CD4-positive, CD25-positive, alpha-beta regulatory T cell (primary cell): Measurements from ENCODE around the gene NGLY1. TPM values are rescaled to one million over a fixed set of nuclear protein-coding genes. Genes with fewer than 3 reads are reported as not detected.

Experiments
- ATAC-seq, 2 donors: fragments of 150-1000 bp; cut with Tn5 transposase; one replicate each; pipeline ENCODE4 v1.10.0; 2021; ENCODE audit warnings: low read depth in 2 of 2, moderate number of reproducible peaks in 2 of 2, moderate library complexity in 1 of 2
- DNase-seq, 3 donors: peaks; one replicate each; pipeline versions ENCODE4 v3.0.0 to v3.0.0-alpha.2; 2012 to 2022; ENCODE audit warnings: mixed read lengths in 1 of 3
- H3K27ac ChIP-seq: one replicate; pipeline ENCODE4 v1.7.0; 2013; ENCODE audit warnings: mild to moderate bottlenecking, low read length; ENCODE audit not compliant: insufficient read depth, poor library complexity, severe bottlenecking
- H3K27me3 ChIP-seq: one replicate; pipeline ENCODE4 v1.7.0; 2013; ENCODE audit warnings: low read length; ENCODE audit not compliant: control insufficient read depth, insufficient read depth
- H3K36me3 ChIP-seq: one replicate; pipeline ENCODE4 v1.7.0; 2013; ENCODE audit warnings: mild to moderate bottlenecking, low read length, moderate library complexity; ENCODE audit not compliant: control insufficient read depth, insufficient read depth
- H3K4me1 ChIP-seq: 2 replicates; pipeline ENCODE4 v1.7.0; 2013; ENCODE audit warnings: mild to moderate bottlenecking, low read length; ENCODE audit not compliant: insufficient read depth, control insufficient read depth, poor library complexity, severe bottlenecking
- H3K4me3 ChIP-seq: one replicate; pipeline ENCODE4 v1.7.0; 2013; ENCODE audit warnings: low read depth, mild to moderate bottlenecking, low read length, moderate library complexity
- H3K9me3 ChIP-seq, 2 experiments: 1 replicate in 1 of 2; 2 replicates in 1 of 2; pipeline ENCODE4 v1.7.0; 2013; ENCODE audit warnings: low read length in 2 of 2, mild to moderate bottlenecking in 1 of 2, moderate library complexity in 1 of 2; ENCODE audit not compliant: control insufficient read depth in 2 of 2
- H3K27ac Mint-ChIP-seq, 3 donors: one replicate each; pipeline ENCODE4 v1.8.0; 2020 to 2022; ENCODE audit warnings: mild to moderate bottlenecking in 3 of 3, mixed read lengths in 3 of 3, moderate library complexity in 2 of 3
- H3K27me3 Mint-ChIP-seq: one replicate; pipeline ENCODE4 v1.8.0; 2022; ENCODE audit warnings: mild to moderate bottlenecking, mixed read lengths
- H3K36me3 Mint-ChIP-seq: one replicate; pipeline ENCODE4 v1.8.0; 2020; ENCODE audit warnings: mixed read lengths
- H3K4me1 Mint-ChIP-seq, 4 donors: one replicate each; pipeline ENCODE4 v1.8.0; 2020 to 2022; ENCODE audit warnings: mixed read lengths in 4 of 4, mild to moderate bottlenecking in 1 of 4
- H3K4me3 Mint-ChIP-seq, 4 donors: one replicate each; pipeline ENCODE4 v1.8.0; 2020 to 2022; ENCODE audit warnings: mild to moderate bottlenecking in 4 of 4, mixed read lengths in 4 of 4, moderate library complexity in 3 of 4
- H3K9me3 Mint-ChIP-seq, 7 donors: one replicate each; pipeline ENCODE4 v1.8.0; 2020 to 2022; ENCODE audit warnings: mixed read lengths in 7 of 7, mild to moderate bottlenecking in 3 of 7, moderate library complexity in 2 of 7
- polyA plus RNA-seq, 4 donors: library from polyadenylated mRNA; unstranded; fragments of 300-500 nt; fragmentation: Illumina TruSeq; gene quantifications; one replicate each; pipeline ENCODE4 v1.2.3, GENCODE V29; 2021
- total RNA-seq: library from RNA; stranded (reverse); gene quantifications from one replicate; pipeline ENCODE4 v1.2.3, GENCODE V29; 2022

Gene NGLY1
- total and polyA plus RNA-seq, 5 donors from 2014 or later: 36.8 to 71.7 (median 42.1) TPM

DNA sequence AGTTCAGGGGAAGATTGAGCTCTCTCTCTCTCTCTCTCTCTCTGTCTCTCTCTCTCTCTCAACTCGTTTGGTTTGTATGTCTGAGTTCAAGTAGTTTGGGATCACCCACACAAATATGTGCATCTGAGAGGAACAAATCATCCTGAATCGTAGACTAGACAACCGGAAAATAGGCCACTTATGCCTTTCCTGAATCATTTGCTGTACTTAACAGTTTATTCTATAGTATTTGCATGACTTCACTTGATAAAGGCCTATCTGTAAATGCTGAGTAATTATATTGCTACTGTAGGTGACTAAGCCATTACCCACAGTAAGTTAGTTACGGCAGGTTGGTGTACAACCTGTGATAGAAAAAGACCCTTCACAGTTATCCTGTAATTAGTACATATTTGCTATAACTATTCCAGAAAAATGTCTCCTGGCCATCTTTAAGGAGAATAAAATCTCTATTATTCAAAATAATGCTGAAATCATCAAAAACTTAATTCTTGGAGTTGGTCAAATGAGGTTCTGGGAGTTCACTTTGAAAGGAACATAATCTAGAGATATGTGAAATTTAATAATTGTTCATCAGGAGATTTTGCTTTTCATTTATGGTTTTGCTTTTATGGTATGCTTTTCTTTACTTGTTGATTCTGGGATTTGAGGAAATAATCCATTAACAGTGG is 37.7 kb upstream of the NGLY1 start:
- DNase-seq (no peak), ATAC-seq (no peak)
- Histone ChIP-seq H3K27ac (no peak overlapping the region), H3K9me3 (no peaks in the 10 kb centered on the region), H3K4me3 (no peak overlapping the region), H3K36me3 (no peaks in the 10 kb centered on the region), H3K27me3 (peaks cover 14% of the 10 kb centered on the region), H3K4me1 (no peaks in the 10 kb centered on the region)
- peaks cover 1 to 3% (median 2%) of the 10 kb centered on the region in 4 donors for H3K4me1 Mint-ChIP-seq
- H3K9me3 Mint-ChIP-seq: no peaks in the 10 kb centered on the region
- H3K27me3 Mint-ChIP-seq: peaks cover 19% of the 10 kb centered on the region
- H3K4me3 Mint-ChIP-seq: no peak overlapping the region
- H3K27ac Mint-ChIP-seq: no peak overlapping the region
- no peaks in the 10 kb centered on the region for H3K36me3 Mint-ChIP-seq

DNA sequence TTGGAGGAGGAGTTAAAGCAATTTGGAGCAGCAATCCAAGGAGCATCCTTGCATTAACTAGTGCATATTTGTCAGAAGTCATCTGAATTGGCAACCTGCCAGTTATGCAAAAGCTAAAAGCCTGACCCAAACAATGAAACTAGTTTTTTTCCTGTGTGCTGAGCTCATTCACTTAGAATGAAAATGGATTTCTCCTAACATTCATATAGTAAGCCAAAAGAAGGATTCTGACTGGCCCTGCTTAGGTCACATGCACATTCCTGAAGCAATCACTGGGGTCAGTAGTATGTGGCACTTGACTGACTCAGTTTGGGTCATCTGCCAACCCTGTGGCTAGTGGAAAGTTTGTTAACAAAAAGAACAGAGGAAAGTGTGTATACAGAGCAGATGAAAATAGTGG is 37.1 kb upstream of the NGLY1 start:
- Mint-ChIP-seq H3K27me3 (peaks cover 22% of the 10 kb centered on the region), H3K27ac (no peak overlapping the region), H3K36me3 (no peaks in the 10 kb centered on the region), H3K4me1 (no peaks in the 10 kb centered on the region), H3K9me3 (no peaks in the 10 kb centered on the region), H3K4me3 (no peak overlapping the region)
- no peak overlapping the region for H3K27ac ChIP-seq
- H3K4me1 ChIP-seq: no peaks in the 10 kb centered on the region
- no peaks in the 10 kb centered on the region for H3K36me3 ChIP-seq
- DNase-seq: no peak
- H3K27me3 ChIP-seq: peaks cover 14% of the 10 kb centered on the region
- no peaks in the 10 kb centered on the region for H3K9me3 ChIP-seq
- no peak overlapping the region for H3K4me3 ChIP-seq
- ATAC-seq: no peak

DNA sequence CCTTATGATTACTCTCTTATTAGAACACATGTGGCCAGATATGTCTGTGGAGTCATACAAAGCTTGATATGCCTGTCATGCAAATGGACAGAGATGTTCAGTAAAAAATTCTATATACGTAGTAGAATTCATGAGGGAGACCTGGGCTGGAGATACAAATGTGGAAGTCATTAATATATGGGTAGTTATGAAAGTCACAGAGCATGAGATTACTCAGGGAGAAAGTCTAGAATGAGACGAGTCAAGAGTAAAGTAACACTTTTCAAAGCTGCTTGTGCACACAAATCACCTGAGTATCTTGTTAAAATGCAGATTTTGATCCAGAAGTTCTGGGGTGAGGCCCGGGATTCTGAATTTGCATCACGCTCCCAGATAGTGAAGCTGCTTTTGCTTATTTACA is 35.1 kb upstream of the NGLY1 start:
- H3K27ac Mint-ChIP-seq: no peak overlapping the region
- H3K4me3 Mint-ChIP-seq: no peak overlapping the region
- no peaks in the 10 kb centered on the region for H3K36me3 Mint-ChIP-seq
- ATAC-seq: no peak
- Histone ChIP-seq H3K4me1 (no peaks in the 10 kb centered on the region), H3K9me3 (no peaks in the 10 kb centered on the region), H3K36me3 (no peaks in the 10 kb centered on the region), H3K27me3 (peaks cover 14% of the 10 kb centered on the region), H3K4me3 (no peak overlapping the region), H3K27ac (no peak overlapping the region)
- DNase-seq: no peak
- no peaks in the 10 kb centered on the region for H3K9me3 Mint-ChIP-seq
- peaks cover 35% of the 10 kb centered on the region for H3K27me3 Mint-ChIP-seq
- H3K4me1 Mint-ChIP-seq: no peaks in the 10 kb centered on the region

DNA sequence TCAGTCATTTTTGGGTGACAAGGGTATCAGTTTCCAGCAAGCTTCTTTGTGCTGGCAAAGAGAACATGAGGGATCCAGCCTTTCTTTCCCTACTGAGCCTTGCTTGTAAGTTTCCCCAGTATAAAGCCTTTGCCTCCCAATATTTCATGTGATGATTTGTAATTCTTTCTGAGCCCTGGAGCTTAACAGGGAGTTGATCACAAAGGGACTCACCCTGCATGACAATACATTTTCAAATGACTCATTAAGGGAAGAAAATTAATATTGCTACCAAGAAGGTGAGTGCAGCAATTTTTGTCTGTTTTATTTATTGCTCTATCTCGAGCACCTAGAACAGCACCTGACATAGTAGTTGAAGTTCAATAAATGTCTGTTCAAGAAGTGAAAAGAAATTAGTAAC is 34.4 kb upstream of the NGLY1 start:
- H3K27me3 ChIP-seq: peaks cover 14% of the 10 kb centered on the region
- H3K4me3 Mint-ChIP-seq: no peak overlapping the region
- no peaks in the 10 kb centered on the region for H3K4me1 Mint-ChIP-seq
- no peak overlapping the region for H3K27ac ChIP-seq
- ATAC-seq (no peak), DNase-seq (no peak)
- no peaks in the 10 kb centered on the region for H3K9me3 ChIP-seq
- no peaks in the 10 kb centered on the region for H3K9me3 Mint-ChIP-seq
- peaks cover 35% of the 10 kb centered on the region for H3K27me3 Mint-ChIP-seq
- no peaks in the 10 kb centered on the region for H3K36me3 ChIP-seq
- H3K27ac Mint-ChIP-seq: no peak overlapping the region
- H3K36me3 Mint-ChIP-seq: no peaks in the 10 kb centered on the region
- H3K4me3 ChIP-seq: no peak overlapping the region
- no peaks in the 10 kb centered on the region for H3K4me1 ChIP-seq

DNA sequence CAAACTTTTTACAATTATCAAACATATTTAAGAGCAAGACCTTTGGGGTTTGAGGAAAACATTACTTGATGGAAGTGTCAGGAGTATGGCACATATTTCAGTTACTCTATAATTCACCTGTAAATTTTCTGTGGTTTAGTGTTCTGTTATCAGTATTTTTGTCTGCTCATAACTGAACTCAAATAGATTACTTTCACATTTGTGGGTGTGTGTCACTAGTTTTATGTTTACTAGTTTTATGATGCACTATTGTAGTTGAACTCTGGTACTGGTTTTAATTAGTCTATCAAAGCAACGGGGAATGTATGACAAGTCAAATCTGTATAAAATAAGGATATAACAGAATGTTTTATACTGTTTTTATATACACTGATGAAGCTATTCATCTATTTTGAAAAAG is 33.9 kb upstream of the NGLY1 start:
- no peaks in the 10 kb centered on the region for H3K4me1 Mint-ChIP-seq
- H3K4me1 ChIP-seq: no peaks in the 10 kb centered on the region
- peaks cover 14% of the 10 kb centered on the region for H3K27me3 ChIP-seq
- ATAC-seq (no peak), DNase-seq (peak in 1 of 3 donors; percentile 15)
- H3K36me3 Mint-ChIP-seq: no peaks in the 10 kb centered on the region
- no peak overlapping the region for H3K27ac Mint-ChIP-seq
- no peak overlapping the region for H3K27ac ChIP-seq
- peaks cover 35% of the 10 kb centered on the region for H3K27me3 Mint-ChIP-seq
- no peaks in the 10 kb centered on the region for H3K9me3 ChIP-seq
- no peak overlapping the region for H3K4me3 Mint-ChIP-seq
- no peaks in the 10 kb centered on the region for H3K9me3 Mint-ChIP-seq
- H3K36me3 ChIP-seq: no peaks in the 10 kb centered on the region
- no peak overlapping the region for H3K4me3 ChIP-seq

DNA sequence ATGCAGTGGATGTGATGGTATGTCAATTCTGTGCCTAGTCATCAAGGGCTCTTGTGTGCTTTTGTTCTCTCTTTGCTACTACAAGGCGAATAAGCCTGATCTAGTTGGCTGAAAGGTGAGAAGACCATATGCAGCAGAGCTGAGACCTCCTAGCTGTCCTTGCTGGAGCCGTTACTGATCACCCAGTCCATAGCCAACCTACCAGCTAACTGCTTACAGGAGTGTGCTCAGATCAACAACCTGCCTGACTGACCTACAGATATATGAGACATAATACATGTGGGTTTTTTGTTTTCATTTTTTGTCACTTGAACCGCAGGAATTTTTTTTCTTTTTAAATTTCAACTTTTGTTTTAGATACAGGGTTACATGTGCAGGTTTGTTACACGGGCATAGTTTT is 29.4 kb upstream of the NGLY1 start:
- H3K4me1 ChIP-seq: no peaks in the 10 kb centered on the region
- no peaks in the 10 kb centered on the region for H3K36me3 Mint-ChIP-seq
- peaks cover 7% of the 10 kb centered on the region for H3K27me3 ChIP-seq
- H3K36me3 ChIP-seq: no peaks in the 10 kb centered on the region
- no peak overlapping the region for H3K4me3 Mint-ChIP-seq
- no peak for ATAC-seq
- H3K27ac ChIP-seq: no peak overlapping the region
- H3K4me1 Mint-ChIP-seq: no peaks in the 10 kb centered on the region
- no peak overlapping the region for H3K4me3 ChIP-seq
- peaks cover 45% of the 10 kb centered on the region for H3K27me3 Mint-ChIP-seq
- no peak overlapping the region for H3K27ac Mint-ChIP-seq
- H3K9me3 Mint-ChIP-seq: no peaks in the 10 kb centered on the region
- no peak for DNase-seq
- no peaks in the 10 kb centered on the region for H3K9me3 ChIP-seq

DNA sequence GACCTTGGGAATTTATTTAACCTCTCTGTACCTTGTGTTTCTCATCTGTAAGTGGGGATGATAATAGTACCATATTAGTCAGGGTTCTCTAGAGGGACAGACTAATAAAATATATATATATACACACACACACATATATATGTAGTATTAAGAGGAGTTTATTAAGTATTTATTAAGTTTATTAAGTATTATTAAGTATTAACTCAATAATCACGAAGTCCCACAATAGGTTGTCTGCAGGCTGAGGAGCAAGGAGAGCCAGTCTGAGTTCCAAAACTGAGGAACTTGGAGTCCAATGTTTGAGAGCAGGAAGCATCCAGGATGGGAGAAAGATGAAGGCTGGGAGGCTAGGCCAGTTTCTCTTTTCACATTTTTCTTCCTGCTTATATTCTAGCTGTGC is 21.4 kb upstream of the NGLY1 start:
- peaks cover 5% of the 10 kb centered on the region for H3K27me3 ChIP-seq

DNA sequence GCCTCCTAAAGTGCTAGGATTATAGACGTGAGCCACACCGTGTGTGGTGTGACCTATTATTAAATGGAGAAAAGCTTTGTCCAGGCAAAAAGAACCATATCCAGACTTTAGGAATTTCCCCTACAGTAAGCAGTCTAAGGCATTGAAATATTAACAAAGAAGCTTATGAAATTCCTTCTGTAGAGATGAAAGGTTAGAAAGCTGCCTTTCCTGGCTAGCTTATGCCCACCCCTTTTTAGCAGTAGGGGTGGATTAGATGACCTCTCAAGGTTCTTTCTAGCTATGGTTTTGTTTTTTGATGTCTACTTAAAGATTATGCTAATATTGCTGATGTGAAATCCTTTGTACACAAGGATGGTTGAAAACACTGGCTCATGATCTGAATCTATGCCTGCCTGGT is 20.6 kb upstream of the NGLY1 start:
- Mint-ChIP-seq H3K36me3 (no peaks in the 10 kb centered on the region), H3K27me3 (peaks cover 17% of the 10 kb centered on the region), H3K9me3 (peaks cover 0 to 2% (median 0%) of the 10 kb centered on the region in 7 donors), H3K4me1 (peaks cover 0 to 5% (median 0%) of the 10 kb centered on the region in 4 donors), H3K4me3 (no peak overlapping the region), H3K27ac (no peak overlapping the region)
- DNase-seq (no peak), ATAC-seq (no peak)
- Histone ChIP-seq H3K4me1 (no peaks in the 10 kb centered on the region), H3K4me3 (no peak overlapping the region), H3K36me3 (no peaks in the 10 kb centered on the region), H3K27me3 (peaks cover 5% of the 10 kb centered on the region), H3K27ac (no peak overlapping the region), H3K9me3 (no peaks in the 10 kb centered on the region)

More for the DNA sequence above, 21.4 kb upstream of the NGLY1 start:
- H3K36me3 Mint-ChIP-seq: no peaks in the 10 kb centered on the region
- Histone ChIP-seq H3K36me3 (no peaks in the 10 kb centered on the region), H3K4me1 (no peaks in the 10 kb centered on the region), H3K4me3 (no peak overlapping the region), H3K27ac (no peak overlapping the region), H3K9me3 (no peaks in the 10 kb centered on the region)
- H3K27me3 Mint-ChIP-seq: peaks cover 25% of the 10 kb centered on the region
- no peak overlapping the region for H3K27ac Mint-ChIP-seq
- ATAC-seq (no peak), DNase-seq (no peak)
- H3K4me1 Mint-ChIP-seq: peaks cover 0 to 5% (median 0%) of the 10 kb centered on the region in 4 donors
- H3K4me3 Mint-ChIP-seq: no peak overlapping the region
- peaks cover 0 to 2% (median 0%) of the 10 kb centered on the region in 7 donors for H3K9me3 Mint-ChIP-seq
